ENCODE data around the gene HSPB7. TPM values are rescaled to one million over a fixed set of nuclear protein-coding genes. Genes with fewer than 3 reads are reported as not detected.
A peak's percentile ranks its signal among the peaks of the same experiment; 100 is the strongest.

The HSPB7 gene
- total and polyA plus RNA-seq, 2 of the 8 experiments (the other 6 are each of a cell fraction or from before 2014, with no cell fraction given) = not detected

- Histone ChIP-seq H3K4ac (replicated peaks; ENCODE audit: insufficient read length, low read depth, low read length) (no peak overlapping the region), H2BK120ac (replicated peaks; ENCODE audit: low read depth, low read length) (peak overlapping the region; percentile 21), H3K79me1 (ENCODE audit: low read depth, low read length) (no peaks in the 10 kb centered on the region), H2BK5ac (ENCODE audit: low read depth, low read length) (peak overlapping the region; percentile 95; the same call in 1 of the 2 replicates), H2BK15ac (ENCODE audit: low read length) (peak overlapping the region; percentile 75; the same call in 1 of the 2 replicates), H3K27me3 (replicated peaks in 1 of 4; ENCODE audit: control insufficient read depth in 3 of 4, extremely low read depth in 1 of 4, insufficient read depth in 3 of 4, low read length in 3 of 4) (no peaks in the 10 kb centered on the region; a peak in 1 of 7 replicates), H3K23ac (ENCODE audit: insufficient read length) (no peak overlapping the region), H3K56ac (replicated peaks; ENCODE audit: insufficient read length, low read depth, low read length) (peak overlapping the region; percentile 32), H4K91ac (replicated peaks; ENCODE audit: insufficient read length, low read length) (peak overlapping the region; percentile 91), H3K23me2 (ENCODE audit: low read depth, low read length) (no peaks in the 10 kb centered on the region; the same call in 1 of the 2 replicates), H2BK20ac (ENCODE audit: low read length) (no peak overlapping the region), H2AK5ac (ENCODE audit: low read depth, low read length) (no peak overlapping the region), H3K14ac (ENCODE audit: insufficient read length) (no peak overlapping the region), H3K9me3 (ENCODE audit: insufficient read depth in 2 of 2, low read depth in 1 of 2, low read length in 1 of 2) (no peaks in the 10 kb centered on the region), H3K4me1 (replicated peaks in 1 of 4; ENCODE audit: control insufficient read depth in 3 of 4, insufficient read depth in 4 of 4, low read length in 3 of 4) (peaks cover 5 to 30% (median 22%) of the 10 kb centered on the region in 4 experiments), H3K4me2 (ENCODE audit: insufficient read depth in 1 of 2, low read depth in 2 of 2, low read length in 2 of 2) (peak overlapping the region; percentile 45 to 66), H3K27ac (ENCODE audit: low read depth, low read length) (peak overlapping the region; percentile 74), H3K18ac (ENCODE audit: extremely low read depth, low read length) (peak overlapping the region; percentile 84), H3K36me3 (ENCODE audit: control insufficient read depth in 2 of 4, insufficient read depth in 4 of 4, low read length in 3 of 4) (no peaks in the 10 kb centered on the region), H3K79me2 (ENCODE audit: control insufficient read depth in 1 of 2, insufficient read depth in 2 of 2, low read length in 2 of 2) (no peaks in the 10 kb centered on the region), H2BK12ac (ENCODE audit: low read depth, low read length) (peak overlapping the region; percentile 95), H4K5ac (ENCODE audit: insufficient read length, low read depth, low read length) (peak overlapping the region; percentile 55), H3K4me3 (ENCODE audit: extremely low read depth in 1 of 4, insufficient read depth in 2 of 4, low read depth in 3 of 4, low read length in 4 of 4) (peak overlapping the region; percentile 20 to 64 (median 31); a peak in 6 of 8 replicates), H4K20me1 (replicated peaks in 1 of 2; ENCODE audit: control insufficient read depth in 1 of 2, insufficient read depth in 2 of 2, low read length in 2 of 2) (no peaks in the 10 kb centered on the region), H2AFZ (ENCODE audit: low read length) (no peak overlapping the region), H3K9ac (replicated peaks in 1 of 4; ENCODE audit: extremely low read depth in 1 of 4, low read depth in 3 of 4, low read length in 3 of 4) (peak overlapping the region in 2 of 4 experiments; percentile 48 to 51; a peak in 3 of 7 replicates), H4K8ac (ENCODE audit: extremely low read depth, insufficient read depth, low read length) (peak overlapping the region; percentile 54)
- FAIRE-seq (no peak), DNase-seq (ENCODE audit: low read depth in 1 of 2, low spot score in 2 of 2) (peak; percentile 64 to 87)
- 8% methylated on average over 22 of the region's 36 CpGs; no CpG with 5 or more reads in 1 of the 2 experiments for WGBS, 2 experiments (ENCODE audit: extremely low coverage in 1 of 2, insufficient coverage in 1 of 2, insufficient read length in 1 of 2, insufficient replicate concordance in 2 of 2, low coverage in 1 of 2, low lambda C conversion rate in 2 of 2, missing lambda C conversion rate in 1 of 2)
- POLR2A ChIA-PET (ENCODE audit: partially characterized antibody) = interaction anchor here (0.8 to 2.7 kb wide), 11 partner anchors 9 to 86 kb away, joined by 3 to 13 read pairs (median 3); partner anchors contain the start of genes CLCNKA, SRARP and ZBTB17
- CTCF ChIA-PET (ENCODE audit: partially characterized antibody) = interaction anchor here (0.9 to 8.9 kb wide), 13 partner anchors 8 to 221 kb away, joined by 3 to 74 read pairs (median 4); partner anchors contain the start of genes CLCNKA, FAM131C and HSPB7
- TF ChIP-seq MAX (IDR thresholded peaks at IDR 0.05) (peak; percentile 39; the same call in 1 of the 2 replicates), KDM1A (IDR thresholded peaks at IDR 0.05; ENCODE audit: borderline replicate concordance, low read length) (peak; percentile 98; the same call in 1 of the 2 replicates), SIX5 (IDR thresholded peaks at IDR 0.05; ENCODE audit: low read depth, low read length) (no peak), USF2 (IDR thresholded peaks at IDR 0.05; ENCODE audit: low read length) (no peak), POLR2A (IDR thresholded peaks at IDR 0.05; ENCODE audit: control extremely low read depth in 1 of 2, low read depth in 2 of 2, low read length in 2 of 2) (no peak; a peak in 1 of 3 replicates), TCF12 (IDR thresholded peaks at IDR 0.05; ENCODE audit: low read depth, low read length) (no peak), CREB1 (IDR thresholded peaks at IDR 0.05) (0 out of 2 replicates have a peak, but pooled peaks have one; percentile 3), SP2 (IDR thresholded peaks at IDR 0.05; ENCODE audit: low read length) (no peak), YY1 (IDR thresholded peaks at IDR 0.05; ENCODE audit: low read depth, low read length) (no peak), KDM5A (IDR thresholded peaks at IDR 0.05; ENCODE audit: low read length) (no peak), RBBP5 (IDR thresholded peaks at IDR 0.05; ENCODE audit: borderline replicate concordance, low read depth, low read length) (peak; percentile 82), EZH2 (IDR thresholded peaks at IDR 0.05; ENCODE audit: low read depth, low read length, severe bottlenecking) (no peak)
Observed at GRCh38 chr1:16012590-16013219, 5.1 kb downstream of the HSPB7 start.
